Skeletal muscle tissue (tissue), 4 donors: Measurements from ENCODE around the gene SMIM23. TPM values are rescaled to one million over a fixed set of nuclear protein-coding genes. Genes with fewer than 3 reads are reported as not detected.

Source experiments
- H3K27ac ChIP-seq: one replicate; pipeline ENCODE4 v1.7.0; 2013; ENCODE audit warnings: mild to moderate bottlenecking, low read depth, low read length, inconsistent platforms
- H3K27me3 ChIP-seq, 3 donors: one replicate each; pipeline ENCODE4 v1.7.0; 2013; ENCODE audit warnings: low read length in 3 of 3; ENCODE audit not compliant: control insufficient read depth in 3 of 3, insufficient read depth in 3 of 3
- H3K36me3 ChIP-seq, 3 donors: one replicate each; pipeline ENCODE4 v1.7.0; 2013; ENCODE audit warnings: low read length in 3 of 3; ENCODE audit not compliant: control insufficient read depth in 3 of 3, insufficient read depth in 3 of 3
- H3K4me1 ChIP-seq, 3 donors: one replicate each; pipeline ENCODE4 v1.7.0; 2013; ENCODE audit warnings: low read length in 3 of 3, mild to moderate bottlenecking in 3 of 3; ENCODE audit not compliant: control insufficient read depth in 3 of 3, insufficient read depth in 3 of 3
- H3K4me3 ChIP-seq, 3 donors: one replicate each; pipeline ENCODE4 v1.7.0; 2013; ENCODE audit warnings: low read length in 3 of 3
- H3K9ac ChIP-seq, 3 donors: one replicate each; pipeline ENCODE4 v1.7.0; 2013; ENCODE audit warnings: low read length in 3 of 3, mild to moderate bottlenecking in 3 of 3, moderate library complexity in 2 of 3, low read depth in 1 of 3
- H3K9me3 ChIP-seq, 3 donors: one replicate each; pipeline ENCODE4 v1.7.0; 2013; ENCODE audit warnings: low read length in 3 of 3; ENCODE audit not compliant: control insufficient read depth in 3 of 3
- total RNA-seq: library from RNA; depleted of rRNA; stranded (reverse); fragments of >200 nt; gene quantifications from one replicate; pipeline ENCODE4 v1.2.3, GENCODE V29; 2014
- donor health status: Osteomylitis.

The SMIM23 gene
- total RNA-seq, 1 donor from 2014 or later, result not detected

GRCh38 chr5:171827162-171827561, 41.5 kb downstream of the SMIM23 start:
- no peaks in the 10 kb centered on the region for H3K36me3 ChIP-seq
- no peak overlapping the region for H3K9ac ChIP-seq
- no peaks in the 10 kb centered on the region for H3K4me1 ChIP-seq
- H3K4me3 ChIP-seq, result no peak overlapping the region
- no peak overlapping the region for H3K27ac ChIP-seq
- H3K27me3 ChIP-seq, result no peaks in the 10 kb centered on the region
- H3K9me3 ChIP-seq, result no peaks in the 10 kb centered on the region

DNA sequence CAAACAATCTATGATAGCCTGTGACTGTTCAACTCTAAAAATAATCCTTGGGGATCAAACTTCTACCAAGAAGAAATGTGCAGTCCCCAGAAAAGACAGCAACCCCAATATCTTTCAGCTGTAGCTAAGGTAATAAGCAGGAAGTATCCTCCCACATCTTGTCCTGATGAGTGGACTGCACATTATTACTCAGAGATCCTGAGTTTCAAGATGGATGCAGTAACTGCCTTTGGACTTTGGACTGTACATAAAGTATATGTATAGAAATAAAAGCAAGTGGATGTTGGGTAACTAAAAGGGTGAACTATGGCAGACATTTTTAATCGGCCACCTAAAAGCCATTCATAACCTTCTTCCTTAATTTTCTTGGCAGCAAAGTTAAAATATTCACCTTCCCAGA, 45.1 kb downstream of the SMIM23 start:
- Histone ChIP-seq H3K27ac (no peak overlapping the region), H3K27me3 (no peaks in the 10 kb centered on the region), H3K4me1 (no peaks in the 10 kb centered on the region), H3K9me3 (peaks cover 0 to 5% (median 5%) of the 10 kb centered on the region in 3 donors), H3K9ac (no peak overlapping the region), H3K36me3 (no peaks in the 10 kb centered on the region), H3K4me3 (no peak overlapping the region)

DNA sequence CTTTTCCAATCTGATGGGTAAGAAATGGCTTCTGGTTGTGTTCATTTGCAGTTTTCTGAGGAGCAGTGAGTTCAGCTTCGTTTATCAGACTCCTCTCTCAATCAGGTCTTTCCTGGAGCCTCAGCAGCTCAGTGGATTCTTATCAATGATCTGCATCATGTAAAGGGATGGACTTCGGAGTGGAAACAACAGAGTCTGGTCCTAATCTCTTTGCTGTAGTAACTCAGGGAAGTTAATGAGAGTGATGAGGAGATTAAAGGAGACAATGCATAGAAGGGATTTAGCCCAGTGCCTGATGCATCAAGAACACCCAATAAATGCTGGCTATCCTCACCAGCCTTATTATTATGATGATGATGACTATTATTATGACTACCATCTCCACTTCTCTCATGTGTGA, 47.2 kb downstream of the SMIM23 start:
- Histone ChIP-seq H3K27ac (no peak overlapping the region), H3K36me3 (no peaks in the 10 kb centered on the region), H3K4me1 (no peaks in the 10 kb centered on the region), H3K9me3 (peaks cover 0 to 5% (median 5%) of the 10 kb centered on the region in 3 donors), H3K4me3 (no peak overlapping the region), H3K9ac (no peak overlapping the region), H3K27me3 (no peaks in the 10 kb centered on the region)

GRCh38 chr5:171834461-171834860, 48.8 kb downstream of the SMIM23 start:
- Histone ChIP-seq H3K27ac (no peak overlapping the region), H3K9ac (no peak overlapping the region), H3K9me3 (peaks cover 0 to 5% (median 5%) of the 10 kb centered on the region in 3 donors), H3K4me3 (no peak overlapping the region), H3K27me3 (no peaks in the 10 kb centered on the region), H3K4me1 (no peaks in the 10 kb centered on the region), H3K36me3 (no peaks in the 10 kb centered on the region)

GRCh38 chr5:171835066-171835465, 49.4 kb downstream of the SMIM23 start:
- peaks cover 0 to 5% (median 5%) of the 10 kb centered on the region in 3 donors for H3K9me3 ChIP-seq
- no peaks in the 10 kb centered on the region for H3K27me3 ChIP-seq
- no peak overlapping the region for H3K27ac ChIP-seq
- no peaks in the 10 kb centered on the region for H3K4me1 ChIP-seq
- no peak overlapping the region for H3K9ac ChIP-seq
- no peak overlapping the region for H3K4me3 ChIP-seq
- peaks cover 0 to under 1% (median 0%) of the 10 kb centered on the region in 3 donors for H3K36me3 ChIP-seq

DNA sequence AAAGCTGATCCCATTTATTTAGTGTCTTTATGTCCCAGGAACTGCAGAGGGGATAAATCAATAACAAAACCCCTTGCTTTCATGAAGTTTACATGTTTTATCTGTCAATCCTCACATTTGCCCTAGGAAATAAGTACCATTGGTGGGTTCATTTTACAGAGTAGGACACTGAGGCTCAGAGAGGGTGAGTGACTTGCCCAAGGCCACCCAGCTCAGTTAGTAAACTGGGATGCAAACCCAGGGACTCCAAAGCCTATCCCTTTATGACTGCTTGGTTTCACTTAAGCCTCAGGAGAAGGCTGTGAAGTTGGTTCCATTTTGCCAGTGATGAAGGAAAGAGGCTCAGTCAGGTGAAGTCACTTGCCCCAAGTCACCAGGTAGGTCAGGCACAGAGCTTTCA, 51.9 kb downstream of the SMIM23 start:
- no peaks in the 10 kb centered on the region for H3K27me3 ChIP-seq
- H3K4me3 ChIP-seq, result no peak overlapping the region
- peaks cover 0 to 5% (median 5%) of the 10 kb centered on the region in 3 donors for H3K9me3 ChIP-seq
- peaks cover 0 to 2% (median 0%) of the 10 kb centered on the region in 3 donors for H3K36me3 ChIP-seq
- no peak overlapping the region for H3K9ac ChIP-seq
- H3K27ac ChIP-seq, result no peak overlapping the region
- H3K4me1 ChIP-seq, result no peaks in the 10 kb centered on the region

GRCh38 chr5:171838066-171838465, 52.4 kb downstream of the SMIM23 start:
- H3K27me3 ChIP-seq, result no peaks in the 10 kb centered on the region
- H3K9ac ChIP-seq, result no peak overlapping the region
- H3K36me3 ChIP-seq, result peaks cover 0 to 2% (median 0%) of the 10 kb centered on the region in 3 donors
- peaks cover 0 to 5% (median 5%) of the 10 kb centered on the region in 3 donors for H3K9me3 ChIP-seq
- H3K27ac ChIP-seq, result no peak overlapping the region
- no peaks in the 10 kb centered on the region for H3K4me1 ChIP-seq
- no peak overlapping the region for H3K4me3 ChIP-seq

GRCh38 chr5:171839112-171839511, 53.5 kb downstream of the SMIM23 start:
- no peak overlapping the region for H3K27ac ChIP-seq
- no peak overlapping the region for H3K9ac ChIP-seq
- H3K9me3 ChIP-seq, result no peaks in the 10 kb centered on the region
- peaks cover 0 to 2% (median 0%) of the 10 kb centered on the region in 3 donors for H3K36me3 ChIP-seq
- no peaks in the 10 kb centered on the region for H3K27me3 ChIP-seq
- H3K4me1 ChIP-seq, result no peaks in the 10 kb centered on the region
- no peak overlapping the region for H3K4me3 ChIP-seq

- H3K4me3 ChIP-seq, result no peak overlapping the region
- H3K9me3 ChIP-seq, result no peaks in the 10 kb centered on the region
- H3K9ac ChIP-seq, result no peak overlapping the region
- no peaks in the 10 kb centered on the region for H3K4me1 ChIP-seq
- peaks cover 0 to 2% (median 0%) of the 10 kb centered on the region in 3 donors for H3K36me3 ChIP-seq
- H3K27ac ChIP-seq, result no peak overlapping the region
- H3K27me3 ChIP-seq, result no peaks in the 10 kb centered on the region
Measured at GRCh38 chr5:171840066-171840465, 54.4 kb downstream of the SMIM23 start.
